ENCODE measurements around the gene CLDN9. TPM values are rescaled to one million over a fixed set of nuclear protein-coding genes. Genes with fewer than 3 reads are reported as not detected.

CLDN9 gene
- total and polyA plus RNA-seq, 10 donors, result 0.06 to 1.7 (median 0.44) TPM

DNA sequence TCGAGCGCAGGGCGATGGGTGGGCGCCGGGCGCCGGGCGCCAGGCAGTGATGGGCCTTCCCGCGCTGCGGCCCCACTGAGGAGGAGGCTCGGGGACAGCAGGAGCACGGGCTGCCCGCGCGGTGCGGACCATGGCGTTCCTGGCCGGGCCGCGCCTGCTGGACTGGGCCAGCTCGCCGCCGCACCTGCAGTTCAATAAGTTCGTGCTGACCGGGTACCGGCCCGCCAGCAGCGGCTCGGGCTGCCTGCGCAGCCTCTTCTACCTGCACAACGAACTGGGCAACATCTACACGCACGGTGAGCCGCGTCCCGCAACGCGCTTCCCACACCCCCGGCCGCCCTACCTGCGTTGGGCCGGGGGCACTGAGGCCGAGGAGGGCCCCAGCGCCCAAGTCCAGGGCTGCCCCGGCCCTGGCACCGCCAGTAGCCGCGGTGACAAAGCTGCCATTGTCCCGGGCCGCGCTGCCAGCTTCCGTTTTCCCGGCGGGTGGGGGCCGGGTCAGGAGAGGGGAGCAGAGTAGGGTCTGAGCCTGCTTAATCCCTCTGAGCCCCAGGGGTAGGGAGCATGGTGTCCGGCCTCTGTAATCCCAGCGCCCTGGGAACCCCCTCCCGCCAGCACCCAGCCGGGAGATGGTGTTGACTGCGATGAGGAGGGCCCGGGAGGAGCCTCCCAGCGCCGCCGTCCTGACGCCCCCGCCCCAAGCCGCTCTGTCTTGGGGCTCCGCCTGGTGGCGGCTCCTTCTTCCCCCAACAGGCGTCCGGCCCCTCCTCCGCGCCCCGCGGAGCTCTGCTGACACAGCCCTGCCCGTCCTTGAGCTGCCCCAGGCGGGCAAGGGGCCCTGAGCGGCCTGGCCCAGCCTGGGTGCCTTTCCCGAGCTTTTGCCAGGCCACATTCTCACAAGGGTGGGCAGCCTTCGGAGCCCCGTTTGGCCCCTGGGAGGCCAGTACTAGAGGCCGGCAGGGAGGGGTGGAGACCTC is 42.9 kb upstream of the CLDN9 start:
- WGBS, 5 donors, result 1 to 6% (median 2%) methylated on average over 8 to 83 of the region's 83 CpGs
- Histone ChIP-seq H3K36me3 (peaks cover 0 to 35% (median 0%) of the 10 kb centered on the region in 6 donors), H3K27me3 (replicated peaks in 1 of 7) (peaks cover 12 to 56% (median 38%) of the 10 kb centered on the region in 7 donors), H3K9me3 (no peaks in the 10 kb centered on the region), H3K4me3 (peak overlapping the region; percentile 53 to 95 (median 81)), H3K27ac (peak overlapping the region in 4 of 8 donors; percentile 56 to 79 (median 74)), H3K4me1 (peaks cover 17 to 68% (median 59%) of the 10 kb centered on the region in 6 donors)
- intact Hi-C loops (cut with DNase I; ENCODE audit: low total_unique reads), result no loop called here
- DNase-seq, result peak; percentile 92
- TF ChIP-seq POLR2A (IDR thresholded peaks at IDR 0.05) (no peak), POLR2AphosphoS5 (IDR thresholded peaks at IDR 0.05) (peak in 2 of 3 donors; percentile 39 to 68)
- TF ChIP-seq, protein P1, sequence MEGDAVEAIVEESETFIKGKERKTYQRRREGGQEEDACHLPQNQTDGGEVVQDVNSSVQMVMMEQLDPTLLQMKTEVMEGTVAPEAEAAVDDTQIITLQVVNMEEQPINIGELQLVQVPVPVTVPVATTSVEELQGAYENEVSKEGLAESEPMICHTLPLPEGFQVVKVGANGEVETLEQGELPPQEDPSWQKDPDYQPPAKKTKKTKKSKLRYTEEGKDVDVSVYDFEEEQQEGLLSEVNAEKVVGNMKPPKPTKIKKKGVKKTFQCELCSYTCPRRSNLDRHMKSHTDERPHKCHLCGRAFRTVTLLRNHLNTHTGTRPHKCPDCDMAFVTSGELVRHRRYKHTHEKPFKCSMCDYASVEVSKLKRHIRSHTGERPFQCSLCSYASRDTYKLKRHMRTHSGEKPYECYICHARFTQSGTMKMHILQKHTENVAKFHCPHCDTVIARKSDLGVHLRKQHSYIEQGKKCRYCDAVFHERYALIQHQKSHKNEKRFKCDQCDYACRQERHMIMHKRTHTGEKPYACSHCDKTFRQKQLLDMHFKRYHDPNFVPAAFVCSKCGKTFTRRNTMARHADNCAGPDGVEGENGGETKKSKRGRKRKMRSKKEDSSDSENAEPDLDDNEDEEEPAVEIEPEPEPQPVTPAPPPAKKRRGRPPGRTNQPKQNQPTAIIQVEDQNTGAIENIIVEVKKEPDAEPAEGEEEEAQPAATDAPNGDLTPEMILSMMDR (IDR thresholded peaks at IDR 0.05 in 8 of 11, conservative IDR thresholded peaks at IDR 0.05 in 3 of 11), result peak in 8 of 11 experiments; percentile 18 to 67 (median 56)

DNA sequence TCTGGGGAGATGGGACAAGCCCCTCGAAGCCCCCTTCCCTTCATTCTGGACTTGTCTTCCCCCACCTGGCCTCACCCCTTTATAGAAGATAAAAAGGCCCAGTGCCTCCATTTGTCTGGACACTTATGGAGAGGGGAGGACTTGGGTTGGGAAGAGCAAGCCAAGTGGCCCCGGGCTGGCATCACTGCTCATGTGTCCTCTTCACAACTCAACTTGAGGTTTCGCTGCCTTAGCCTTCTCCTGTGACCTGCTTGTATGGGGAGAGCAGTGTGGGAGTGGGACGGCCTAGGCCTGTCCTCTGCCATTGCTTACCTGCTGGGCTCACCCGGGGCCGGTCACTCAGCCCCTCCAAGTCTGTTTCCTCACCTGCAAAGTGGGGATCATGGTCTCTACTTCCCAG is 42.2 kb upstream of the CLDN9 start:
- no peak for DNase-seq
- Histone ChIP-seq H3K36me3 (peaks cover 0 to 43% (median 0%) of the 10 kb centered on the region in 6 donors), H3K4me3 (peak overlapping the region in 5 of 8 donors; percentile 74 to 95 (median 85)), H3K4me1 (peaks cover 12 to 61% (median 52%) of the 10 kb centered on the region in 6 donors), H3K9me3 (no peaks in the 10 kb centered on the region), H3K27me3 (replicated peaks in 1 of 7) (peaks cover 12 to 49% (median 31%) of the 10 kb centered on the region in 7 donors), H3K27ac (peak overlapping the region in 2 of 8 donors; percentile 75 to 79)
- TF ChIP-seq, protein P1 (IDR thresholded peaks at IDR 0.05 in 8 of 11, conservative IDR thresholded peaks at IDR 0.05 in 3 of 11), result no peak
- TF ChIP-seq POLR2A (IDR thresholded peaks at IDR 0.05) (no peak), POLR2AphosphoS5 (IDR thresholded peaks at IDR 0.05) (no peak)
- 81 to 90% (median 83%) methylated on average over 3 to 6 of the region's 6 CpGs for WGBS, 5 donors
- intact Hi-C loops (cut with DNase I; ENCODE audit: low total_unique reads), result no loop called here

DNA sequence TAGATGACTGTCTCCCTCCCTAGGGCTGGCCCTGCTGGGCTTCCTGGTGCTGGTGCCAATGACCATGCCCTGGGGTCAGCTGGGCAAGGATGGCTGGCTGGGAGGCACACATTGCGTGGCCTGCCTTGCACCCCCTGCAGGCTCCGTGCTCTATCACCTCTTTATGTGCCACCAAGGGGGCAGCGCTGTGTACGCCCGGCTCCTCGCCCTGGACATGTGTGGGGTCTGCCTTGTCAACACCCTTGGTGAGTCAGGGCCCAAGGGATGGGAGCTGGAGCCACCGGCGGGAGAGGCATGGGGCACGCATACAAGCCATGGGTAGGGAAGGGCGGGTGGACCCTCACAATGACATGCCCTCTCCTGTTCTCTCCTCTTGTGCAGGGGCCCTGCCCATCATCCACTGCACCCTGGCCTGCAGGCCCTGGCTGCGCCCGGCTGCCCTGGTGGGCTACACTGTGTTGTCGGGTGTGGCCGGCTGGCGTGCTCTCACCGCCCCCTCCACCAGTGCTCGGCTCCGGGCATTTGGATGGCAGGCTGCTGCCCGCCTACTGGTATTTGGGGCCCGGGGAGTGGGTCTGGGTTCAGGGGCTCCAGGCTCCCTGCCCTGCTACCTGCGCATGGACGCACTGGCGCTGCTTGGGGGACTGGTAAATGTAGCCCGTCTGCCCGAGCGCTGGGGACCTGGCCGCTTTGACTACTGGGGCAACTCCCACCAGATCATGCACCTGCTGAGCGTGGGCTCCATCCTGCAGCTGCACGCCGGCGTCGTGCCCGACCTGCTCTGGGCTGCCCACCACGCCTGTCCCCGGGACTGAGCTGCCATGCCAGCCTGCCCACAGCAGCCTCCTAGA is 41.4 kb upstream of the CLDN9 start:
- WGBS, 5 donors, result 80 to 91% (median 88%) methylated on average over 15 to 35 of the region's 35 CpGs
- Histone ChIP-seq H3K36me3 (peaks cover 0 to 51% (median 0%) of the 10 kb centered on the region in 6 donors), H3K27ac (no peak overlapping the region), H3K9me3 (no peaks in the 10 kb centered on the region), H3K4me3 (no peak overlapping the region), H3K27me3 (replicated peaks in 1 of 7) (peaks cover 9 to 41% (median 23%) of the 10 kb centered on the region in 7 donors), H3K4me1 (peaks cover 12 to 53% (median 44%) of the 10 kb centered on the region in 6 donors)
- no peak for DNase-seq
- TF ChIP-seq, protein P1 (IDR thresholded peaks at IDR 0.05 in 8 of 11, conservative IDR thresholded peaks at IDR 0.05 in 3 of 11), result no peak
- TF ChIP-seq POLR2AphosphoS5 (IDR thresholded peaks at IDR 0.05), result no peak
- TF ChIP-seq POLR2A (IDR thresholded peaks at IDR 0.05), result no peak
- intact Hi-C loops (cut with DNase I; ENCODE audit: low total_unique reads), result no loop called here

Measured in spleen (tissue), 11 donors.